Neuronal stem cell (in vitro differentiated cells): ENCODE results near the gene TCF19.
A peak's percentile ranks its signal among the peaks of the same experiment; 100 is the strongest.
"Not testable (repeated sequence)": the region's sequence is repeated elsewhere in the genome, so short reads cannot be mapped to it uniquely, and the experiment has no call there.

Experiments used
- DNase-seq: peaks from one replicate; pipeline ENCODE4 v3.0.0-alpha.2; 2013; ENCODE audit warnings: low spot score
- H2AFZ ChIP-seq: one replicate; pipeline ENCODE4 v1.6.1; 2013; ENCODE audit warnings: mild to moderate bottlenecking, low read length, inconsistent platforms
- H2AK5ac ChIP-seq: 2 replicates; pipeline ENCODE4 v1.6.1; 2013; ENCODE audit warnings: low read depth, mild to moderate bottlenecking, inconsistent platforms, low read length, moderate library complexity, mixed read lengths
- H2BK120ac ChIP-seq: 2 replicates; pipeline ENCODE4 v1.6.1; 2013; ENCODE audit warnings: low read depth, mild to moderate bottlenecking, inconsistent platforms, low read length, moderate library complexity, mixed read lengths
- H2BK12ac ChIP-seq: one replicate; pipeline ENCODE4 v1.6.1; 2013; ENCODE audit warnings: low read length, inconsistent platforms
- H2BK15ac ChIP-seq: 2 replicates; pipeline ENCODE4 v1.6.1; 2013; ENCODE audit warnings: mild to moderate bottlenecking, low read length, inconsistent platforms, mixed read lengths
- H2BK5ac ChIP-seq: one replicate; pipeline ENCODE4 v1.6.1; 2013; ENCODE audit warnings: inconsistent platforms, mild to moderate bottlenecking, low read length, moderate library complexity
- H3K14ac ChIP-seq: one replicate; pipeline ENCODE4 v1.6.1; 2013; ENCODE audit warnings: low read length, inconsistent platforms
- H3K18ac ChIP-seq: 2 replicates; pipeline ENCODE4 v1.6.1; 2013; ENCODE audit warnings: low read length, inconsistent platforms
- H3K23ac ChIP-seq: 2 replicates; pipeline ENCODE4 v1.6.1; 2013; ENCODE audit warnings: low read depth, mild to moderate bottlenecking, mixed read lengths, low read length, inconsistent platforms; ENCODE audit not compliant: poor library complexity
- H3K27ac ChIP-seq: replicated peaks from 3 replicates; pipeline ENCODE4 v1.5.1; 2013; ENCODE audit warnings: low read length, inconsistent platforms
- H3K27me3 ChIP-seq, 3 experiments: 2 replicates each; pipeline ENCODE4 v1.6.1; 2013; ENCODE audit warnings: low read length in 3 of 3, mild to moderate bottlenecking in 2 of 3, inconsistent platforms in 1 of 3, low read depth in 1 of 3, mixed read lengths in 1 of 3, moderate library complexity in 1 of 3; ENCODE audit not compliant: control insufficient read depth in 3 of 3, insufficient read depth in 3 of 3
- H3K36me3 ChIP-seq, 2 donors: replicated peaks in 1 of 2; 2 replicates each; pipeline ENCODE4 v1.6.1; 2013; ENCODE audit warnings: low read length in 2 of 2; ENCODE audit not compliant: control insufficient read depth in 2 of 2, insufficient read depth in 2 of 2
- H3K4ac ChIP-seq: 2 replicates; pipeline ENCODE4 v1.6.1; 2013; ENCODE audit warnings: inconsistent platforms, mild to moderate bottlenecking, low read length, moderate library complexity
- H3K4me1 ChIP-seq, 2 donors: 1 replicate in 1 of 2; 2 replicates in 1 of 2; pipeline ENCODE4 v1.6.1; 2013; ENCODE audit warnings: low read length in 2 of 2, low read depth in 1 of 2; ENCODE audit not compliant: control insufficient read depth in 2 of 2, insufficient read depth in 1 of 2
- H3K4me2 ChIP-seq: one replicate; pipeline ENCODE4 v1.6.1; 2013; ENCODE audit warnings: mild to moderate bottlenecking, low read length, inconsistent platforms; ENCODE audit not compliant: insufficient read depth, poor library complexity, severe bottlenecking
- H3K4me3 ChIP-seq, 2 donors: 2 replicates each; pipeline ENCODE4 v1.5.1; 2013; ENCODE audit warnings: low read length in 2 of 2, mild to moderate bottlenecking in 2 of 2, inconsistent platforms in 1 of 2, moderate library complexity in 1 of 2
- H3K79me1 ChIP-seq: one replicate; pipeline ENCODE4 v1.6.1; 2013; ENCODE audit warnings: low read depth, mild to moderate bottlenecking, inconsistent platforms, low read length, moderate library complexity
- H3K9ac ChIP-seq: one replicate; pipeline ENCODE4 v1.6.1; 2013; ENCODE audit warnings: mild to moderate bottlenecking, low read depth, low read length, inconsistent platforms; ENCODE audit not compliant: poor library complexity
- H3K9me3 ChIP-seq, 2 donors: replicated peaks in 1 of 2; 2 replicates each; pipeline versions ENCODE3 to v1.6.1; 2013; ENCODE audit warnings: low read length in 2 of 2, mild to moderate bottlenecking in 2 of 2, inconsistent platforms in 1 of 2, low read depth in 1 of 2, mixed read lengths in 1 of 2, moderate library complexity in 1 of 2; ENCODE audit not compliant: control insufficient read depth in 2 of 2, insufficient read depth in 1 of 2
- H4K8ac ChIP-seq: one replicate; pipeline ENCODE4 v1.6.1; 2013; ENCODE audit warnings: low read depth, mild to moderate bottlenecking, inconsistent platforms, low read length, moderate library complexity
- H4K91ac ChIP-seq: one replicate; pipeline ENCODE4 v1.6.1; 2013; ENCODE audit warnings: low read length, low read depth, mild to moderate bottlenecking, inconsistent platforms; ENCODE audit not compliant: poor library complexity
- WGBS, 2 donors: extraction: QIAGEN DNeasy Blood & Tissue Kit; methylation state at CpG; one replicate each; pipeline ENCODE4 v1.1.7; 2013; ENCODE audit warnings: missing lambda C conversion rate in 2 of 2, mixed read lengths in 1 of 2; ENCODE audit not compliant: insufficient read length in 2 of 2, insufficient replicate concordance in 1 of 2; ENCODE audit errors: extremely low coverage in 2 of 2; 5-methylcytosine and 5-hydroxymethylcytosine counted together

Gene TCF19

GRCh38 chr6:31165986-31166385, 7.6 kb downstream of the TCF19 start:
- Histone ChIP-seq H4K91ac (no peak overlapping the region), H3K4me1 (no peaks in the 10 kb centered on the region), H3K9ac (no peak overlapping the region), H2BK5ac (no peak overlapping the region), H2AK5ac (no peak overlapping the region), H3K14ac (no peak overlapping the region), H3K23ac (no peak overlapping the region), H2AFZ (no peak overlapping the region), H3K27ac (no peak overlapping the region), H3K79me1 (no peaks in the 10 kb centered on the region), H3K4me3 (no peak overlapping the region), H3K4ac (no peak overlapping the region), H3K18ac (no peak overlapping the region), H2BK120ac (no peak overlapping the region), H2BK12ac (no peak overlapping the region), H2BK15ac (no peak overlapping the region), H4K8ac (no peak overlapping the region), H3K27me3 (peaks cover 0 to 2% (median 0%) of the 10 kb centered on the region in 3 experiments), H3K4me2 (no peak overlapping the region), H3K9me3 (no peaks in the 10 kb centered on the region), H3K36me3 (peaks cover 0 to 23% of the 10 kb centered on the region in 2 donors)
- DNase-seq: no peak
- WGBS, 2 donors: no CpG with 5 or more reads among the region's 5 CpGs

GRCh38 chr6:31168606-31169005, 10.2 kb downstream of the TCF19 start:
- Histone ChIP-seq H3K18ac (no peak overlapping the region), H2AK5ac (no peak overlapping the region), H3K9me3 (no peaks in the 10 kb centered on the region), H3K4ac (no peak overlapping the region), H3K4me2 (no peak overlapping the region), H3K9ac (no peak overlapping the region), H4K8ac (no peak overlapping the region), H3K4me3 (no peak overlapping the region), H2BK5ac (no peak overlapping the region), H3K4me1 (peaks cover 10 to 12% of the 10 kb centered on the region in 2 donors), H4K91ac (no peak overlapping the region), H3K36me3 (no peaks in the 10 kb centered on the region), H2BK15ac (no peak overlapping the region), H3K79me1 (no peaks in the 10 kb centered on the region), H3K14ac (no peak overlapping the region), H2BK120ac (no peak overlapping the region), H2BK12ac (no peak overlapping the region), H3K23ac (no peak overlapping the region), H3K27ac (no peak overlapping the region), H3K27me3 (peaks cover 0 to 5% (median 2%) of the 10 kb centered on the region in 3 experiments), H2AFZ (no peak overlapping the region)
- no CpG with 5 or more reads among the region's 3 CpGs for whole genome bisulfite sequencing, 2 donors
- DNase-seq: no peak

- Histone ChIP-seq H3K18ac (no peak overlapping the region), H3K4ac (no peak overlapping the region), H3K4me1 (peaks cover 10 to 12% of the 10 kb centered on the region in 2 donors), H3K23ac (no peak overlapping the region), H3K9ac (no peak overlapping the region), H2BK120ac (no peak overlapping the region), H2AK5ac (no peak overlapping the region), H3K9me3 (no peaks in the 10 kb centered on the region), H4K91ac (no peak overlapping the region), H4K8ac (no peak overlapping the region), H3K4me2 (no peak overlapping the region), H3K27ac (no peak overlapping the region), H3K79me1 (no peaks in the 10 kb centered on the region), H3K4me3 (no peak overlapping the region), H2BK15ac (peak overlapping the region; percentile 16), H3K14ac (no peak overlapping the region), H2BK12ac (no peak overlapping the region), H2AFZ (no peak overlapping the region), H2BK5ac (no peak overlapping the region), H3K27me3 (peaks cover 0 to 5% (median 2%) of the 10 kb centered on the region in 3 experiments), H3K36me3 (no peaks in the 10 kb centered on the region)
- no CpG with 5 or more reads among the region's 10 CpGs for WGBS, 2 donors
- no peak for DNase-seq
These were observed 10.9 kb downstream of the TCF19 start for GRCh38 chr6:31169123-31169857.

DNA sequence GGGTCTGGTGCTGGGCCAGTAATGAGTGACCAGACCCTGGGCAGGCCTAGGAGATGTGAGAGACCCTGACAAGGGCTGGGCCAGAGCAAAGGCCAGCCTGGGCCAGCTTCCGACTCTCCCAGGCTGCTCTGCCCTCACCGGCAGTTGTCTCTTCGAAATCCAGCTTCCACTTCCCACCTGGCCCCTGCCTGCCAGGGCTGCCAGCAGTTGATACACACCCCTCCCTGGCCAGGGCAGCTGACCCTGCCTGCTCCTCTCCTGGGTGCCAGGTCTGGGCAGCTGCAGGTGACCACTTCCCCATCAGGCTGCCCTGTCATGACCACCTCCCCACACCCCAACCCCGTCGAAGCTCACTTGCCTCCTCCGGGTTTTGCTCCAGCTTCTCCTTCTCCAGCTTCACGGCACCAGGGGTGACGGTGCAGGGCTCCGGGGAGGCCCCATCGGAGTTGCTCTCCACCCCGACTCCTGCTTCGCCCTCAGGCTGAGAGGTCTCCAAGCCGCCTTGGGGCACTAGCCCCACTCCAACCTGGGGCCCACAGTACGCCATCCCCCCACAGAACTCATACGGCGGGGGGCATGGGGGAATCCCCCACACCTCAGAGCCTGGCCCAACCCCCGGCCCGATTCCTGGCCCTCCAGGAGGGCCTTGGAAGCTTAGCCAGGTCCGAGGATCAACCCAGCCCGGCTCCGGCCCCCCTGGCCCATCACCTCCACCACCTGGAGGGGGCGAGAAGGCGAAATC, 11.6 kb downstream of the TCF19 start:
- not testable (repeated sequence) for H2BK12ac ChIP-seq, H3K9me3 ChIP-seq, DNase-seq, H3K27ac ChIP-seq, H3K36me3 ChIP-seq, H3K79me1 ChIP-seq, H3K18ac ChIP-seq, H3K4me2 ChIP-seq, H2AK5ac ChIP-seq, H4K8ac ChIP-seq, H4K91ac ChIP-seq, H3K4ac ChIP-seq, H2BK5ac ChIP-seq, H2BK120ac ChIP-seq, H3K14ac ChIP-seq, H3K27me3 ChIP-seq, H2AFZ ChIP-seq, H3K9ac ChIP-seq, H3K4me3 ChIP-seq
- peaks cover 10 to 12% of the 10 kb centered on the region in 2 donors for H3K4me1 ChIP-seq
- no CpG with 5 or more reads among the region's 23 CpGs for WGBS, 2 donors
- H2BK15ac ChIP-seq: peak overlapping the region; percentile 16
- peak overlapping the region; percentile 77 for H3K23ac ChIP-seq
